Iris pigment epithelial cell (primary cell): Measurements from ENCODE around the gene MARCHF3.
"Not testable (repeated sequence)": the region's sequence is repeated elsewhere in the genome, so short reads cannot be mapped to it uniquely, and the experiment has no call there.

Source experiments
- DNase-seq: peaks from one replicate; pipeline ENCODE4 v3.0.0-alpha.2; 2011; ENCODE audit warnings: low read depth

The MARCHF3 gene

GRCh38 chr5:126917918-126918614 lies 112.3 kb downstream of the MARCHF3 start:
- DNase-seq = peak; percentile 75

GRCh38 chr5:126915496-126915895 lies 114.9 kb downstream of the MARCHF3 start:
- DNase-seq = no peak

DNA sequence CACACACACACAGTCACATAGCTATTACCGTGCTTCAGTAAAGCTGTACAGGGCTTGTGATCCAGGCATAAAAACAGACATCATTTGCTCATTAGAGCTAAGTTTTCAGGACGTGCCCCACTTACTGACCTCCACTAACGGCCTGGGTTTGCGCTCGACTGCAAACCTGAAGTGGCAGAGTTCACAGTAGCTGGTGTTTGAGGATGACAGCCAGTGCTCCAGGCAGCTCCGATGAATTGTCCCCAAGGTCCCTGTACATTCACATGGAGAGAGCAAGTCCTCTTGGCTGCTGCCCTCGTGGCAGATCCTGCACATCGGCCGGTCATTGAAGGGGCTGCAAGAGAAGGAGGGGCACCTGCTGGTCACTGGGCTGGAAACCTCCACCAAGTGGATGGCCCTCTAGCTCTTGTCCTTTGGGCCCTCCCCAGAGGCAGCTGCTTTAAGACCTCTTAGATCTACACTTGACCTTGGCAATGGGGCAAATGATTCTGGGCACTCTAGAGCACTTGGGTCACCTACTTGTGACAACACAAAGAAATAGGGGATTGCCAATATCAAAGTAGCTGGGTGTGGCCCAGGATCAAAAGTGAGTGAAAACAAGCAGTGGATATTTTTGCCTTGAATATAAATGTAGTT lies 115.4 kb downstream of the MARCHF3 start:
- no peak for DNase-seq

- peak; percentile 23 for DNase-seq
These were observed 117.7 kb downstream of the MARCHF3 start for GRCh38 chr5:126912616-126913200.

- DNase-seq = no peak
These were observed 118.4 kb downstream of the MARCHF3 start for GRCh38 chr5:126911986-126912385.

DNA sequence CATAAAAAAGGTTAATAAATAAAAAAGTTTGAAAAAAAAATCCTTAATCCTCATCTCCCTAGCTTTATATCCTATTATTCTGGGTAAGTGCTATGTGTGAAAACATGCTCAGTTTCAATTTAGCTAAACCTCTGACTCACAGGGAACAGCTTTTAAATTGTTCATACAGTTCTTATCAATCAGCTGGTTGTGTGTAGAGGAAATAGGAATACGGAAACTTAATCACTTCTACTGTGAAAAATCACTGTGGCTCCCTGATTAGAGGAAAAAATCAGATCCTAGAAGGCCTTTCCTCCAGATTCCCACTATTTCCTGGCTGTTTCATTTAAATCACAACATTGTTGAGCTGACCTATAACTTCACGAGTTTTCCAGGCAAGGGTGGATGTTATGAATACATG lies 120.5 kb downstream of the MARCHF3 start:
- no peak for DNase-seq

- not testable (repeated sequence) for DNase-seq
These were observed 126.0 kb downstream of the MARCHF3 start for GRCh38 chr5:126904407-126904806.

- no peak for DNase-seq
These were observed 129.6 kb downstream of the MARCHF3 start for GRCh38 chr5:126900796-126901195.

DNA sequence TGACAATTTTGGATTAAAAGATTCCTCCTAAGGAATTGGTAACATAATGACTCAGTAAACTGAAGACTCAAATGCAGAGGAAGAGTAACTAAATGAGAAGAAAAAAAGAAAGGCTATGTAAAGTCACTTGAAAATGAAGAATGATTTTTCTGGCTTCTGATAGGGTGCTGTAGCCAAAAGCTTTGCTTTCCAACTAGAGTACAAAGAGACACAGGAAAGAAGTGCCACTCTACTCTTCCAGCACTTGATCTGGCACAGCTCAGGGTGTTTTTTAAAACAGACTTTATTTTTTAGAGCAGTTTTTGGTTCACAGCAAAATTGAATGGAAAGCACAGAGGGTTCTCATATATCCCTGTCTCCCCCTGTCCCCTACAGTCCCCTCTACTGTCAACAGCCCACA lies 130.9 kb downstream of the MARCHF3 start:
- no peak for DNase-seq

- DNase-seq = no peak
These were observed 132.3 kb downstream of the MARCHF3 start for GRCh38 chr5:126897851-126898630.

DNA sequence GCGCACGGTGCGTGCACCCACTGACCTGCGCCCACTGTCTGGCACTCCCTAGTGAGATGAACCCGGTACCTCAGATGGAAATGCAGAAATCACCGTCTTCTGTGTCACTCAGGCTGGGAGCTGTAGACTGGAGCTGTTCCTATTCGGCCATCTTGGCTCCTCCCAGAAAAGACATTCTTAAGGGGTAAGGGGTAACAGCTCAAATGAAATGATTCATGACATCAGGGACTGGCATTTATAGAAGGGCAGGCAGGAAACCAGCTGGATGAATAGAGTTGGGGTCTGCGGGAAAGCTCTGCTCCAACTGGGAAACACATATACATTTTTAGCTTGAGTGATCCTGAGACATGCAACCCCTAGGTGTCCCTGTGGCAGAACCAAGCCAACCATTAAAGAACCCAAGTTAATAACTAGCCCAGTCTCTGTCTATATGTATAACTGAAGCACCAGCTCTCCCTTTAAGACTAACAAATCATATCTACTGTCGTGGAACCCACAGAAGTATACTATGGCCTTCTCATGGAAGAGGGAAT lies 134.1 kb downstream of the MARCHF3 start:
- no peak for DNase-seq

DNA sequence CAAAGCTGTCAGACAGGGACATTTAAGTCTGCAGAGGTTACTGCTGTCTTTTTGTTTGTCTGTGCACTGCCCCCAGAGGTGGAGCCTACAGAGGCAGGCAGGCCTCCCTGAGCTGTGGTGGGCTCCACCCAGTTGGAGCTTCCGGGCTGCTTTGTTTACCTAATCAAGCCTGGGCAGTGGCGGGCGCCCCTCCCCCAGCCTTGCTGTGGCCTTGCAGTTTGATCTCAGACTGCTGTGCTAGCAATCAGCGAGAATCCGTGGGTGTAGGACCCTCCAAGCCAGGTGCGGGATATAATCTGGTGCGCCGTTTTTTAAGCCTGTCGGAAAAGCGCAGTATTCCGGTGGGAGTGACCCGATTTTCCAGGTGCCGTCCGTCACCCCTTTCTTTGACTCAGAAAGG lies 134.6 kb downstream of the MARCHF3 start:
- DNase-seq = not testable (repeated sequence)

DNA sequence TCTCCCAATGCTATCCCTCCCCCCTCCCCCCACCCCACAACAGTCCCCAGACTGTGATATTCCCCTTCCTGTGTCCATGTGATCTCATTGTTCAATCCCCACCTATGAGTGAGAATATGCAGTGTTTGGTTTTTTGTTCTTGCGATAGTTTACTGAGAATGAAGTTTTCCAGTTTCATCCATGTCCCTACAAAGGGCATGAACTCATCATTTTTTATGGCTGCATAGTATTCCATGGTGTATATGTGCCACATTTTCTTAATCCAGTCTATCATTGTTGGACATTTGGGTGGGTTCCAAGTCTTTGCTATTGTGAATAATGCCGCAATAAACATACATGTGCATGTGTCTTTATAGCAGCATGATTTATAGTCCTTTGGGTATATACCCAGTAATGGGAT lies 139.9 kb downstream of the MARCHF3 start:
- not testable (repeated sequence) for DNase-seq

GRCh38 chr5:126888175-126888574 lies 142.2 kb downstream of the MARCHF3 start:
- DNase-seq = no peak

- DNase-seq = peak; percentile 96
These were observed 146.0 kb downstream of the MARCHF3 start for GRCh38 chr5:126884269-126884819.

DNA sequence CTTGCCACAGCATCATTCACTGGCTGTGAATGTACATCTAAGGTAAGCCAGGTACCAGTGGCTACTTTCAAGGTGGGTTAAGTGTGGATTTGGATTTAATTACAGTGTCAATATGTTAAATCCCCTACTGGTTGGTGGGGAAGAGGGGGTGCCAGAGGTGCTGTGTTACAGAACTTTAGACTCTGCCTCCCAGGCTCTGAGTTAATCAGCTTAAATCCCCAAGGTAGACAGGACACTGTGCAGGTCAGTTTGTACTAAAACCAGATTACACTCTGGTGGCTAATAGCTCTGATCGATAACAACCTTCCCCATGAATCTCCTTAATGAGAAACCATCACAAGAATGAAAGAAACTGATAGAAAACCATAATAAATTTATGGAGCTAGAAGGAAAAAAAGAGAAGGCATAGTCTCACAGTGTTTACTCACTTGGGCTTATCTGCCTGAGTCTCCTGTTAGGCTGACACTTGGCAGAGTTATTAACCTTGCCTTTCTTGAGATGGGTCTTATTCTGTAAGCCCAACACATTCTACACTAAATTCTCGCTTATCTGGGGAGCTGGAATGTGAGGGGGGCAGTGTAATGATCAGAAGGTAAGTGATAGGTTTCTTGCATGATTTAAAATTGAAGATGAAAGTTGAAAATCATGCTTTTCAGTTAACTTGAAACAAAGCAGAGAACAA lies 146.7 kb downstream of the MARCHF3 start:
- DNase-seq = peak; percentile 39

GRCh38 chr5:126881821-126882600 lies 148.3 kb downstream of the MARCHF3 start:
- DNase-seq = no peak

DNA sequence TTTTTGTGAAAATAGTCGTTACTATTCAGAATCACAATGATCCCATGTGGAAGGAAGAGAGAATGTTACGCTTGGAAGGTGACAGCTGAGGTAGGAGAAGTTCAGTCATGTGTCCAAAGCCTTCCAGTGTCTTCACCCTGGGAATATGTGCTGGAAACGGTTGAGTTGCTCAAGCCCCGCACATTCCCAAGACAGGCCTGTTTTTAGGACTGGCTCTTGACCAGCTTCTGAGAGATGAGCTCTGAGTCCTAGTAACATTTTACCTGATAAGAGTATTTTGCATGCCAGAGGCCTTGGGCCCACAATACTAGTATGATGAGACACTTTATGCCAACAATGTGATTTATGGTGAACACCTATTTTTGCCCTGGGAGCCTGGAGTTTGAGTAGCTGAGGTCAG lies 151.7 kb downstream of the MARCHF3 start:
- DNase-seq = no peak

GRCh38 chr5:126878085-126878484 lies 152.3 kb downstream of the MARCHF3 start:
- DNase-seq = no peak

DNA sequence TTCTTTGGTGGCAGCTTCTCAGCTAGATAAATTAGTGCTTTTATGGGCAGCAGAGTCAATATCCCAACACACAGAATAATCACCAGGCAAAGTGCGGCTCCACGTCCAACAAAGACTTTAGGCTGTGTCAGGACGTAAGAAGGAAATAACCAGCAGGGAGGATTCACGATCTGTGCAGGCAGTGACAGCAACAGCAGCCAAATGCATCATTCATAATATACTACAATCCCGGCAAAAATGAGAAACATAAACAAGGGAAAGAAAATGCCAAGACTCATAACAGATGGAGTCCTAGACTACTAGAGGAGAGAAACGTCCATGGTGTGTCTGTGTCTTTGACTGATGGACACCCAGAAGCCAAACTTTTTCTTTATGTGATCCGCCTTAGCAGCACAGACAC lies 152.8 kb downstream of the MARCHF3 start:
- no peak for DNase-seq
